Stimulated activated CD4-positive, alpha-beta T cell treated with anti-CD3 and anti-CD28 coated beads, Interleukin-4, amount 100 ng/mL, for 48 hours (primary cell): ENCODE measurements around the gene DNHD1.

Source experiments
- DNase-seq, 2 donors: peaks; one replicate each; pipeline ENCODE4 v3.0.0-alpha.2; 2020; ENCODE audit warnings: low read depth in 2 of 2

The DNHD1 gene

DNA sequence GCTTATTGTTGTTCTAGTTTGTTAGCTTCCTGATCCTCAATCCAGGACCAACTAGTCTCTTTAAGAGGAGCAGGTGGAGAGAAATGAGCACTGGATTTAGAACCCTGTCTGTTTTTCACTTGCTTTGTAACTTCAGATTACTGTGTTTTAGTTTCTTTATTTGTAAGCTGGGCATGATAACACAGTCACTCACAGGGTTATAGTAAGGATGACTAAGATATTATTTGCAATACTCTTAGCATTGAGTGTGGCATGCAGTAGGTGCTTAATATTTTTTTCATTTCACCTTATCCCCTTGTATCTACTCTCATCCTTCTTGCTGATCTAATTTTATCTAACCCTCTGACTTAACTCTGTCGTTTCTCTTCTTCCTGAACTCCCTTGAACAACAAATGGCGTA, 33.8 kb downstream of the DNHD1 start:
- DNase-seq, result no peak

DNA sequence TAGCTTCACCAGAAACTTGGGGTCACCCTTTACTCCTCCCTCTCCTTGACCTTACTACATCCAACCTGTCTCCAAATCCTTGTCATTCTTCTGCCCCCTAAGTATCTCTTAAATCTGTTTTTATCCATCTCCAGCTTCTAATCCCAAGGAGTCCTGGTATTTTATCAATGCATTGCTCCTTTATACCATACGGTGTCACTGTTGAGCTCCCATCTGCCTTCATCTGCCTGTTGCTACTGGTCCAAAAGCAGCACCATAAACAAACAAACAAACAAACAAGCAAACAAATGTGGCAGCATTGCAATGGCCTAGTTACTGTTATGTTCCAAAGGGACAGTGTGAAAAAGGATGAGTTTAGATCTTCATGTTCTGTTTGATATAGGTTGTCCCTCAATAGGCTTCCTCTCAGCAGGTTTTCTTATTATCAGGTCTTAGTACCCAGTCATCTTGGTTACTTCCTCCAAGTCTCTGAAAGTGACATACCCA, 34.2 kb downstream of the DNHD1 start:
- peak in 1 of 2 donors; percentile 7 for DNase-seq

DNA sequence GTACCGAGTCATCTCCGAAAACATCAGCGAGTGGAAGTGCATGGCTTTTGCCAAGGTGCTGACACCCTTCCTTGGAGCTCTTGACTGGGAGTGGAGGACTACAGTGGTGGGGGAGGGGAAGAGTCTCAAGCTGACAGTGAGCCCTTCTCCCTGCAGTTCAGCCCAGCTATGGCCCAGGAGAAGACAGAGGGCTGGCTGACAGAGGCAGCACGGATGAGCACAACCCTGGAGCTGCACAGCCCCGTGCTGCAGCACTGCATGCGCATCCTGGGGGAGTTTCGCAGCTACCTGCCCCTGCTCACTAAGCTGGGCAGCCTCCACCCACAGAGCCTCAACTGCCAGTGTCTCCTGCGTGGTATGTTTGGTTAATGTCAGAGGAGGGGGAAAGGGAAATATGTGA, 41.4 kb downstream of the DNHD1 start:
- DNase-seq, result no peak

DNA sequence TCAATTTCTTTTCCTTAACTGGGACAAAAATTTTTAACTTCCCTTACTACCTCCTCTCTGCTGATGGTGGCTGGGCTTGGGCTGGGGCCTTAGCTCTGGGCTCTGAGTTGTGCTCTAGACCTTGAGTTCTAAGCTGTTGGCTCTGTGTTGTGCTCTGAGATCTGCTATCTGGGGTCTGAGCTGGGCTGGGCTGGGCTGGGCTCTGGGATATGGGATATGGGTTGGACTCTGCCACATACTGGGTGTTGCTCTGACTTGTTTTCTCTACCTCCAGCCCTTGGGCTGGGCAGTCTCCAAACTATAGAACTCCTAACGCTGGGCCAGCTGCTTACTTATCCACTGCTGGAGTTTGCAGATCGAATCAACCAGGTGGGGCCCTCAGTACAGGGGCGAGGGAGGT, 41.9 kb downstream of the DNHD1 start:
- no peak for DNase-seq

DNA sequence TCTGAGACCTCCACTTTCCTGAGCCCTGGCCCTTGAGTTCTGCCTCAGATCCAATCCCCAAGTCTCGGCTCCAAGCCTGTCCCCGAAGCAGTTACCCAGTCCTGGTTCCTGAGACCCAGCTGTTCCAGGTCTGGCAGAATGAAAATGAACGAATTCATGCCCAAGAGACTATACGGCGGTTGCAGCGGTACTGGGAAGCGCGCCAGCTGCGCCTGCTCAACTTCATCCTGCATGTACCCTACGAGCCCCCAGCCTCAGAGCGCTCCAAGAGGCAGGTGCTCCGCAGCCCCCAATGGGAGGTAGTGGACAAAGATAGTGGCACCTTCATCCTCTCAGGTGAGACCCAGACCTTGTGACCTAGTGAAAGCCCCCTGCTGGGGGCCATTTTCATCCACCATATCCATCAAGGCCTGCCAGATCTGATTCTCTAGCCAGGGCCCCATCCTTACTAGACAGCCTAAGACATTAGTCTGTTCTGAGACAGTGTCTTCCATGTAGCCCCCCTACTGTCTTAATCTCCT, 42.7 kb downstream of the DNHD1 start:
- no peak for DNase-seq

DNA sequence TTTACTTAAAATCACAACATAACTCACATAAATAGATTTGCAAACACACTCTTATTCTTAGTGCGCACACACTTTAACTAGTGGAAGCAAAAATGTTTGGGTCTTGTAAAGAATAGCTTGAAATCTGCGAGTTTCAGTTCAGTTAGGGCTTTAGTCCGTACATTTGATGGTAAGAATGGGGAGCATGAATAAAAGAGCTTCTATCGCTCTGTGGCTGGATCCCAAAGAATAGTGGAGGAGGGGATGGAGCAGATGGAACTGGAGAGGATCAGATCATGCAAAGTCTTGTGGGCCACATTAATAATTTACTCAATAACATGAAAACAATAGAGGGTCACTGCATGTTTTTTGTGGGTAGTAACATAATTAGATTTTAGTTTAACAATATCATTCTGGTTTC, 44.3 kb downstream of the DNHD1 start:
- no peak for DNase-seq

DNA sequence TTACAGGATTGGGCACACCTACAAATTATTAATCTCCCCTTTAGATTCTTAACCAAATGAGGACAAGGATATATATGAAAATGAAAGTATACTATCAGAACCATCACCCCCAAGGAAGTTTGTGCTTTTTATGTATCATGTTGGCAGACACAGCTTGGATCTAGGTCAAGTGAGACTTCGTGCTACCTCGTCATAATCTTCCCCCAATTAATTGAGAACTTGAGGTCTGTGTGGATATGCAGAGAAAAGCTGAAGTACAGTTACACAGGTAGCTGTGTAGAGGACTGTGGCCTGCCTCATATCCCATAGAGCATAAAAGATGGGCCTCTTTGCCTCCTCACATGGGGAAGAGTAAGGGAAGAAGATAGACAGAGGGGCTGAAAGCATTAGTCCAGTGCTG, 45.6 kb downstream of the DNHD1 start:
- no peak for DNase-seq

DNA sequence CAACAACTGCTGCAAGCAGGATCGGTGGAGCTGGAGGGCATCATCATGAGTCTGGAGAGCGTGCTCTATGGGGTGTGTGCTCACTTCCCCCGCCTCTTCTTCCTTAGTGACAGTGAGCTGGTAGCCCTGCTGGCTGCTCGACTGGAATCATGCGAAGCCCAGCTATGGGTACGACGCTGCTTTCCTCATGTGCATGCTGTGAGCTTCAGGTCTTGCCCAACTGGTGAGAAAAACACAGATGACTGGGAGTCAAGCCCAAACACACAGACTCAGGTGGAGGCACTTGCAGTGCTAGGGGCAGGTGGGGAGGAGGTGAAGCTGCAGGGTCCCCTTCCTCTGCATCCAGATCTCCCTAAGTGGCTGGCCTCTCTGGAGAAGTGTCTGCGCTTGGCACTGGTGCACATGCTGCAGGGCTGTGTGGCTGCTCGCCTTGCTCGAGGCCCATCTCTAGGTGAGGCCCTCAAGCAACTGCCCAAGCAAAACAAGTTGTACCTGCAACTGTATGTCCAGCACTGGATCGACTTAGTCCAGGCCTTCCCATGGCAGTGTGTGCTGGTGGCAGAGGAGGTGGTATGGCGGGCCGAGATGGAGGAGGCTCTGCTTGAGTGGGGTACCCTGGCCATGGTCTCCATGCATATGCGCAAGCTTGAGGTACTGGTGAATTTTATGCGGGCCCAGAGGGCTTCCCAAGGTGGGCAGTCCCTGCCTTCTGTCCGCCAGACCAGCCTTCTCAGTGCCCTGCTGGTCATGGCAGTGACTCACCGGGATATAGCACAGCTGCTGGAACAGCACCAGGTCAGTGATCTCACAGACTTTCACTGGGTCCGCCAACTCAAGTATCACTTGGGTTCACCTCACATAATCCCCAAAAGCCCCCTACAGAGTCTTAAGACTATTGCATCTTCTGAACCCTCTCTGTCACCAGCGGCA, 48.1 kb downstream of the DNHD1 start:
- DNase-seq, result no peak

DNA sequence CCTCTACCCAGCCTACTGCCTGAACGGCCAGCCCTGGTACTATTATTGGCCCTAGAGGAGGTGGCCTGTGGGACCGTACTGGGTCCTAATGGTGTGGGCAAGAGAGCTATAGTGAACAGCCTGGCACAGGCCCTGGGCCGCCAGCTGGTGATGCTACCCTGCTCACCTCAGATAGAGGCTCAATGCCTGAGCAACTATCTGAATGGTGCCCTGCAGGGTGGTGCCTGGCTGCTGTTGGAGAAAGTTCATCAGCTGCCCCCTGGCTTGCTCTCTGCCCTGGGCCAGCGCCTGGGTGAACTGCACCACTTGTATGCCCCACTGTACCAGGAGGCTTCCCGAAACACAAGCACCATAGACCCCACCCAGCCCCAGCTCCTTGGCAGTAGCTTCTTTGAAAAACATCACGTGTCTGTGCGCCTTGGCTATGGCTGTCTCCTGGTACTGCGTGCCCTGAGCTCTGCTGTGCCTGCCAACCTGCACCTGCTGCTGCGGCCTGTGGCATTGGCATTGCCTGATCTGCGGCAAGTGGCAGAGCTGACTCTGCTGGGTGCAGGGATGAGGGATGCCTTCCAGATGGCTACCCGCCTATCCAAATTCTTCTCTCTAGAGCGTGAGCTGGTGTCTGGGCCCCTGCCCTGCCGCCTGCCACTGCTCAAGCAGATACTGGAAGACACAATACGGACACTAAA, 49.0 kb downstream of the DNHD1 start:
- DNase-seq, result no peak

DNA sequence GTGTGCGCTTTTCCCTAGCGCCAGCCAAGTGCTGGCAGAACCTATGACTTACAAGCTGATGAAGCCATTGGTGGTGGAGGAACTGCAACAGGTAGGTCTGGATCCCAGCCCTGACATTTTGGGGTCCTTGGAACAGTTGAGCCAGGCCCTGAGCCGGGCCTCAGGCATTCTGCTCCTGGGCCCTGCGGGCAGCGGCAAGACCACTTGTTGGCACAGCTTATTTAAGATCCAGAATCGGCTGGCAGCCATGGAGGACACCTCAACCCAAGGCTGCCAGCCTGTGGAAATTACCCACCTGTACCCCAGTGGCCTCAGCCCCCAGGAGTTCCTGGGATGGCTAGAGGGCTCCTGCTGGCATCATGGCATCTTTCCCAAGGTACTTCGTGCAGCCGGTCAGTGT, 49.7 kb downstream of the DNHD1 start:
- no peak for DNase-seq

DNA sequence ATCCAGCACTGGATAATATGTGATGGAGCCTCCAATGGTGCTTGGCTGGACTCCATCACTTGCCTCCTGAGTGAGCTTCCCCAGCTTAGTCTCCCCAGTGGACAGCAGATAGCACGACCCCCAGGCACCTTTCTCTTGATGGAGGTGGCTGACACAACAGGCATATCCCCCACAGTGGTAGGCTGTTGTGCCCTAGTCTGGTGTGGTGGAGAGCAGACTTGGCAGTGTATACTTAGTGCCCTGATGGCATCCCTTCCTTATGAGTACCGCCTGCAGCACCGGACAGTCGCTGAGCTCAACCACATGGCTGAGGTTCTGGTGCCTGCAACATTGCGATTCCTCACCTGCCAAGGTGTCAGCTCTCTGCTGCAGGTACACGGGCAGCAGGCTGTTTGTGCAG, 50.1 kb downstream of the DNHD1 start:
- no peak for DNase-seq

DNA sequence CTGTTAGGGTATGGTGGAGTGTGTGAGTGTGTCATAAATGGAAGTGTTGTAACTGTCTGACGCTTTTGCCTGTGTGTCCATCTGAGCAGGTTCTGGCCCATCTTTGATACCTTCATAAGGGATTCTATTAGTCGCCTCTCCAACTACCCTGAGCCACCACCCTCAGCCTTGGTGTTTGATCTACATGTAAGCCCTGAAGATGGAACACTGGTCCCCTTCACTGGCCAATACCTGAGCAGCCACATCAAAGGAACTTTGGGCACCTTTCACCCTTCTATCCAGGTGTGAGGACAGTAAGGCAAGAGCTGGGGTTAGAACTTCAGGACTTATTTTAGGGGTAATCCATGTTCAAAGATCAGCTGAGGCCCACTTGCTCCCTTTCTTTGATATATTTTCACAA, 51.0 kb downstream of the DNHD1 start:
- no peak for DNase-seq

DNA sequence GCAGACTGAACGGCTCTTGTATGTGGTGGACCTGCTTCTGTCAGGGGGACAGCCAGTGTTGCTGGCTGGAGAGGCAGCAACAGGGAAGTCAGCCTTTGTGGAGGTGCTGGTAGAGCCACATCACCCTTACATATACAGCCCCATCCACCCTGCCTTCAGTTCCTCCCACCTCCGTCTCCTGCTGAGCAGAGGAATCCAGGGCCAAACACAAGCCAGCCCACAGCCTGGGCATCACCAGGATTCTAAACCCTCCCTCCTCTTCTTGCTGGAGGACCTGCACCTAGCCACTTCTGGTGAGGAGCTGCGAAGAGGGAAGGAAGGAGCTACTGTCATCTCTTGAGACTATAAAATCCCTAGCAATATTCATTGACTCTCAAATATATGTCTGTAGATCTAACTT, 51.6 kb downstream of the DNHD1 start:
- DNase-seq, result no peak

DNA sequence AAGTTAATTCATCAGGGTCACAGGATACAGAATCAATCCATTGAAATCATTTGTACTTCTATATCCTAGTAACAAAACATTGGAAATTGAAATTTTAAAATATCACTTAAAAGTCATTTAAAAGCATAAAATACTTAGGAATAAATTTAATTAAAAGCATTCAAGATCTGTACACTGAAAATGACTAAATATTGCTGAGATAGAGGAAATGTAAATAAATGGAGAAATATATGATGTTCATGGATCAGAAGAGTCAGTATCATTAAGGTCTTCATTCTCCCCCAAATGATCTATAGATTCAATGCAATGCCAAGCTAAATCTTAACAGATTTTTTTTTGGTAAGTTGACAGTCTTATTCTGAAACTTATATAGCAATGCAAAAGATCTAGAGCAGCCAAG, 56.6 kb downstream of the DNHD1 start:
- no peak for DNase-seq

DNA sequence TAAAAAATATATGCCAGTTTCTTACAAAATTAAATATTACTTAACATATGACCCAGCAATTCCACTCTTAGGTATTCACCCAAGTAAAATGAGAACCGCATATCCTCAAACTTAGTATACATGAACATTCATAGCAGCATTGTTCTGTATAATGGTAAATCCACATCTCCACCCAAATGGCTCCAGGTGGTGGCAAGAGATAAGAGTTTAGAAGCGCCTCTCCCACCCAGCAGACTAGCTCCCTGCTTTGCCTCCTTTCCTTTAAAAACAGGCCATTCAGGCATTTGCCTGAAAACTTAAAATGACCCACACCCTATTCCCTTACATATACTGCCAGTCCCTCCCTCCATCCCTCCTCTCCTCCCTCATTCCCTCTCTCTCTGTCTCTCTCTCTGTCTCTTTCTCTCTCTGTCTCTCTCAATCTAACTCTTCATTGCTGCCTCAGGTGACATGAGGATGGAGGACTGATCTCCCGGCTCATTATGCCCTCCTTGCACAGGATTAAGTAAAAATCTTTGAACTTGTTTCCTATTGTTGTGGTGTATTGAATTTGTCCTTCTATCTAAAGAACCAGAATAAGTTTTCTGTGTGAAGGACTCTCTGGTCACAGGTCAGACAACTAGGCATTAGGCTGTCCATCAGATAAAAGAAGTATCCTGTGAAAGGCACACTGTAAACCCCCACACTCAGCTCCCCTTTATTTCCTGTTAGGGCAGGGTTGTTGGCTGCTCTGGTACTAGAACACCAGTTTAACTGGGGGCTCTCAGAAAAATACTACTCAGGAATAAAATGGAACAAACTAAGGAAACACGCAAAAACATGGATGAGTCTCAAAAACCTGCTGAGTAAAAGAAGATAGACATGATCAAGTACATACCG, 58.0 kb downstream of the DNHD1 start:
- no peak for DNase-seq

DNA sequence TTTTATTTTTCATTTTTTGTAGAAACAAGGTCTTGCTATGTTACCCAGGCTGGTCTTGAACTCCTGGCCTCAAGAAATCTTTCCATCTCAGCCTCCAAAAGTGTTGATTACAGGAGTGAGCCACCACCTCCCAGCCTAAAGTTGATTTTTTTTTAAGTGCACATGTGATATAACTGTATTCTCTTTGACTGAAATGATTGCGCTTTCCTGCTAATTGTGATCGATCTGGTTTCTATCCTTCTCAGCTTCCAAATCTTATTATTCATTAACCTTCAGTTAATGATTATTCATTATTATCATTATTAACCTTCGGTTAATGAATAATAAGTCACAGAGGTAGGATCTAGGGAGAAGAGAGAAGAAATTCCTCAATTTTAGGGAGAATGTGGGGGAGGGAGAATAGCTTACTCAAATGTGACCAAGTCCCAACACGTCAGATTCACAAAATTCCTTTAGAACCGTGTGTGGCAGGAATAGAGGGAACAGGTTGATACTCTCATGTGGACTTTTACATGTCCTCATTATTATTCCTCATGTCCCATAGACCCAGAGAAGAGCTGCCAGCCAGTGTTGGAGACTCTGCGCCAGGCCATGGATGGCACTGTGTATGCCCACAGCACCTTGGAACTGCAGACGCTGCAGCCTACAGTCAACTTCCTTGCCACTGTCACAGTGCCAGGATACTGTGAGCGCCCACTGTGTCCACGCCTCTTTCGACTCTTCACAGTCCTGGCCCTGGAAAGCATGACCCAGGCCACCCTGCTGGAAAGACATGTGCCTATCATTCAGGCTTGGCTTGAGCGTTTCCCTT, 59.3 kb downstream of the DNHD1 start:
- DNase-seq, result no peak

DNA sequence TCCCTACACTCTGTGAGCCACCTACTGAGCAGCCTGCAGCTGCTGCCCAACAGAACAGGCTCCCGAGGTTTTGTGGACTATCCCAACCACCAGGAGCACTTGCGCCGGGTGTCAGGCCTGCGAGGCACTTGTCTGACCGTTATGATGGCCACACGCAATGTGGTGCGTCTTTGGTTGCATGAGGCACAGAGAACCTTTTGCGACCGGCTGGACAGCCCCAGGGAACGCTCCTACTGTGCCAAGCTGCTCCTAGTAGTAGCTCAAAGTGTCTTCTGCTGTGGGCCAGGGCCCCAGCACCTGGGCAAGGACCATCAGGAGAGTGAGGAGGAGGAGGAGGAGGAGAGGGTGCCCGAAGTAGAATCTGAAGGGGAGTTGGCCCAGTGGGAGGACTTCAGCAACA, 60.0 kb downstream of the DNHD1 start:
- no peak for DNase-seq

DNA sequence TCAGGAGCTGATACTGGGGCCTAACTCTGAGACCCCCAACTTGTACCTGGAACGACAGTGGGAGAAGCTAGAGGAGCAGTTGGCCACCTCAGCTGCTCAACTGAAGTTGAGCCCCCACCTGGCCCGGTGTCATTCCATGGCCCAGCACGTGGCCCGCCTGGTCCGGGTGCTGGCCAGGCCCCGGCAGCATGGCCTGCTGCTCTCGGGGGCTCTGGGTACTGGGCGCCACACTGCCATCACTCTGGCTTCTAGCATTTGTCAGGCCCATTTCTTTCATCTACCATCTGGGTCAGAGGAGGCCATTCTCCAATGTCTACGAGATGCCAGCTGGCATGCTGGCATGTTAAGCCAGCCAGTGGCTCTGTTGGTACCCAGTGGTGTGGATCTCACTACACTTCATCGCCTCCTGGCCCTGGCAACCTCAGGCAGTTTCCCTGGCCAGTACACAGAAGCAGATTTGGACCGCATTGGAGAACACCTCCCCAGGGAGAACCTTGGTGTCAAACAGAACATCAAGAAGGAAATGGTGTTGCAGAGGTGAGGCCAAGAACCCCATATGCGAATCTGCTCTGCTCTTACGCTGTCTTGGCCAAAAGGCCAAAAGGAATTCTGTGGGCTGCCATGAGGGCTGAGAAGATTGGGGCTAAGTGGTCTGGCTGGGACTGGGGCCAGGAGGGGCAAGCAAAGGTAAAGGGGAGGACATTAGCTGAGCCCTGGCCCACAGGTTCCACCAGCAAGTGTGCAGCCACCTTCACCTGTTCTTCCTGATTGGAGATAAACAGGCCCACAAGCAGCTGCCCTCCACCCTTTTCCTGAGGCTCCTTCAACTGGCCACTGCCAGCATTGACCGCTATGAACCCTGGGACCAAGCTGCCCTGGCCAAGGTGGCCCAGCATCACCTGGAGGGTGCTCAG, 60.9 kb downstream of the DNHD1 start:
- DNase-seq, result no peak

DNA sequence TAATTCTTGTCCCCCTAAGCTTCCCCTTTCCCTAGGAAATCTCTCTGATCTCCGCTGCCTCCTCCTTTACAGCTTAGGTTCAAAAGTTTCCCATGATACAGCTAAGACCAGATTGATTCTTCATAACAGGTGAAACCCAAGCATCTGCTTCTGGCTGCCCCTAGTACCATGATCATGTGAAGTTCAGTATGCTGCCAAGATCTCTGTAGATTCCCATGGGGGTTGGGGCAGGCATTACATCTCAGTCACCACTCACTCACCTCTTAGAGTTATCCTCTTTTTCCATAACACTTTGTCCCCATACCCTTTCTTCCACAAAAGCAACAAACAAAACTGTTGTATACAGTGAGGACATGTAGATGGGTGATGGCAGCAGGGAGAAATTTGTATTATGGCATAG, 62.3 kb downstream of the DNHD1 start:
- DNase-seq, result no peak

DNA sequence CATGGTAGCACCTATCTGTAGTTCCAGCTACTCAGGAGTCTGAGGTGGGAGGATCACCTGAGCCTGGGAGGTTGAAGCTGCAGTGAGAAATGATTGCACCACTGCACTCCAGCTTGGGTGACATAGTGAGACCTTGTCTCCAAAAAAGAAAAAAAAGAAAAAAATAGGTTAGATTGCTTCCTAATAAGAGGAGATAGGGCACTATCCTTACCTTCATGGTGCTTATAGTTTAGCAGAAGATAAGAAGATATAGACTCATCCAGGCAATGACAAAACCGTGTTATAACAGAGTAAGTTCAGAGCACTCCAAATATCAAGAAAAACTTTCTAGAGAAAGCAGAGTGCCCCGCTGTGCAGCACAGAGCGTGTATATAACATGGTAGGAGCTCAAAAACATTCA, 64.2 kb downstream of the DNHD1 start:
- DNase-seq, result no peak
